CD14-positive monocyte (primary cell): Measurements from ENCODE around the gene CNTD1. TPM values are rescaled to one million over a fixed set of nuclear protein-coding genes. Genes with fewer than 3 reads are reported as not detected.

ENCODE experiments used
- DNase-seq, 3 donors: peaks; one replicate each; pipeline ENCODE4 v3.0.0-alpha.2; 2011 to 2022
- H2AFZ ChIP-seq: 2 replicates; pipeline ENCODE4 v1.6.0; 2012; ENCODE audit warnings: mild to moderate bottlenecking, low read depth, low read length, inconsistent platforms; ENCODE audit not compliant: insufficient read depth, poor library complexity, severe bottlenecking
- H3K27ac ChIP-seq, 2 donors: 1 replicate in 1 of 2; 2 replicates in 1 of 2; pipeline ENCODE4 v1.5.1; 2012 to 2013; ENCODE audit warnings: low read length in 2 of 2, control low read depth in 1 of 2, inconsistent platforms in 1 of 2, low read depth in 1 of 2, mild to moderate bottlenecking in 1 of 2
- H3K27me3 ChIP-seq, 2 donors: one replicate each; pipeline versions ENCODE4 v1.6.0 to v1.6.1; 2011 to 2013; ENCODE audit warnings: low read length in 2 of 2; ENCODE audit not compliant: control insufficient read depth in 2 of 2, insufficient read depth in 2 of 2
- H3K36me3 ChIP-seq, 2 donors: replicated peaks in 1 of 2; 1 replicate in 1 of 2; 2 replicates in 1 of 2; pipeline versions ENCODE4 v1.5.1 to v1.6.1; 2012 to 2013; ENCODE audit warnings: low read length in 2 of 2, control low read depth in 1 of 2, inconsistent platforms in 1 of 2, mild to moderate bottlenecking in 1 of 2; ENCODE audit not compliant: insufficient read depth in 2 of 2, control insufficient read depth in 1 of 2
- H3K4me1 ChIP-seq, 2 donors: 1 replicate in 1 of 2; 2 replicates in 1 of 2; pipeline versions ENCODE4 v1.5.1 to v1.6.1; 2012 to 2013; ENCODE audit warnings: low read length in 2 of 2, control low read depth in 1 of 2, inconsistent platforms in 1 of 2, mild to moderate bottlenecking in 1 of 2, moderate library complexity in 1 of 2; ENCODE audit not compliant: insufficient read depth in 2 of 2, control insufficient read depth in 1 of 2
- H3K4me2 ChIP-seq: replicated peaks from 2 replicates; pipeline ENCODE3; 2012; ENCODE audit warnings: low read length, moderate library complexity, mild to moderate bottlenecking; ENCODE audit not compliant: poor library complexity, severe bottlenecking; ENCODE audit errors: extremely low read depth
- H3K4me3 ChIP-seq, 3 experiments: fragments of 200-600 bp in 1 of 3; sonication (generic) in 1 of 3; replicated peaks in 1 of 3; 1 replicate in 2 of 3; 2 replicates in 1 of 3; pipeline ENCODE4 v1.5.1; 2011 to 2013; ENCODE audit warnings: low read length in 3 of 3, mild to moderate bottlenecking in 3 of 3, control low read depth in 2 of 3, low read depth in 2 of 3, inconsistent platforms in 1 of 3, moderate library complexity in 1 of 3
- H3K79me2 ChIP-seq: 2 replicates; pipeline ENCODE4 v1.6.0; 2012; ENCODE audit warnings: mild to moderate bottlenecking, control low read depth, inconsistent platforms, low read length, moderate library complexity; ENCODE audit not compliant: insufficient read depth
- H3K9ac ChIP-seq: 2 replicates; pipeline ENCODE4 v1.6.0; 2017; ENCODE audit warnings: low read length, mild to moderate bottlenecking; ENCODE audit not compliant: insufficient read depth, poor library complexity, severe bottlenecking
- H3K9me3 ChIP-seq, 2 donors: replicated peaks in 1 of 2; 1 replicate in 1 of 2; 2 replicates in 1 of 2; pipeline versions ENCODE4 v1.5.1 to v1.6.1; 2012 to 2013; ENCODE audit warnings: low read length in 2 of 2, control low read depth in 1 of 2; ENCODE audit not compliant: control insufficient read depth in 1 of 2, insufficient read depth in 1 of 2
- H4K20me1 ChIP-seq: 2 replicates; pipeline ENCODE4 v1.6.0; 2012; ENCODE audit warnings: mild to moderate bottlenecking, low read length, control low read depth, moderate library complexity; ENCODE audit not compliant: insufficient read depth
- H3K27ac Mint-ChIP-seq, 7 donors: one replicate each; pipeline ENCODE4 v1.8.0; 2020; ENCODE audit warnings: mild to moderate bottlenecking in 7 of 7, mixed read lengths in 7 of 7, moderate library complexity in 6 of 7, inconsistent platforms in 2 of 7
- H3K27me3 Mint-ChIP-seq, 3 donors: one replicate each; pipeline ENCODE4 v1.8.0; 2021 to 2022; ENCODE audit warnings: low read depth in 3 of 3, mild to moderate bottlenecking in 3 of 3, mixed read lengths in 3 of 3, moderate library complexity in 3 of 3, inconsistent platforms in 1 of 3
- H3K36me3 Mint-ChIP-seq, 2 donors: one replicate each; pipeline ENCODE4 v1.8.0; 2020; ENCODE audit warnings: mixed read lengths in 2 of 2, inconsistent platforms in 1 of 2, mild to moderate bottlenecking in 1 of 2
- H3K4me1 Mint-ChIP-seq: one replicate; pipeline ENCODE4 v1.8.0; 2020; ENCODE audit warnings: mild to moderate bottlenecking, mixed read lengths
- H3K4me3 Mint-ChIP-seq, 2 donors: one replicate each; pipeline ENCODE4 v1.8.0; 2020; ENCODE audit warnings: mild to moderate bottlenecking in 2 of 2, mixed read lengths in 2 of 2, moderate library complexity in 1 of 2
- H3K9me3 Mint-ChIP-seq, 7 donors: one replicate each; pipeline ENCODE4 v1.8.0; 2020 to 2022; ENCODE audit warnings: mixed read lengths in 7 of 7, mild to moderate bottlenecking in 6 of 7, moderate library complexity in 6 of 7, inconsistent platforms in 2 of 7
- WGBS: methylation state at CpG from one replicate; pipeline ENCODE4 v1.1.5; 2013; ENCODE audit warnings: missing lambda C conversion rate; ENCODE audit not compliant: insufficient coverage; 5-methylcytosine and 5-hydroxymethylcytosine counted together
- intact Hi-C, 2 donors: fragments of 100-400 bp; cut with micrococcal nuclease; formaldehyde crosslinking; loops; one replicate each; pipeline versions ENCODE4 v1.15.0 to v1.15.1; 2023
- polyA plus RNA-seq, 3 donors: library from polyadenylated mRNA; depleted of rRNA in 1 of 3; unstranded in 2 of 3; stranded (reverse) in 1 of 3; fragments of 300-500 nt in 2 of 3; fragments of >200 nt in 1 of 3; fragmentation: Illumina TruSeq in 2 of 3; gene quantifications; 1 replicate in 2 of 3; 2 replicates in 1 of 3; pipeline ENCODE4 v1.2.3, GENCODE V29; 2012 to 2021
- TF ChIP-seq, protein P1 (sequence below): fragments of 200-600 bp; IDR thresholded peaks from one replicate; pipeline ENCODE4 v1.8.0; 2022; ENCODE audit warnings: antibody characterized with exemption, mild to moderate bottlenecking

The CNTD1 gene
- polyA plus RNA-seq, 3 donors = not detected

DNA sequence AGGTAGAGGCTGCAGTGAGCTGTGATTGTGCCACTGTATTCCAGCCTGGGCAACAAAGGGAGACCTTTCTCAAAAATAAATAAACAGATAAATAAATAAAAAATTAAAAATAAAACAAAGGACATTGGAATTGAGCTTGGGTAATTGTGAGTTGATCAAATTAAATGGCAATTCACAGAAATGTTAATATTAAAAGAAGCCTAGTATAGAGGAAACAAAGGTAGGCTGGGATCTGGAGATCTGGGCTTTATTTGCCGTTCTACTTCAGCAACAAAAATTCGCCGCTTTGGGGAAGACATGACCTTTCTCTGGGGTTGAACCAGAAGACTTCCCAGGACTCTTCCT is 25.7 kb upstream of the CNTD1 start:
- Histone ChIP-seq H3K27me3 (no peaks in the 10 kb centered on the region), H3K79me2 (peaks cover 9% of the 10 kb centered on the region), H3K9me3 (no peaks in the 10 kb centered on the region), H3K4me2 (peak overlapping the region; percentile 86), H3K4me3 (peak overlapping the region; percentile 89 to 94 (median 94)), H3K36me3 (peaks cover 22 to 29% of the 10 kb centered on the region in 2 donors), H3K9ac (peak overlapping the region; percentile 87), H3K27ac (peak overlapping the region; percentile 69 to 90), H2AFZ (peak overlapping the region; percentile 90), H3K4me1 (peaks cover 11 to 13% of the 10 kb centered on the region in 2 donors), H4K20me1 (no peaks in the 10 kb centered on the region)
- Mint-ChIP-seq H3K27me3 (peaks cover 7 to 14% (median 7%) of the 10 kb centered on the region in 3 donors), H3K4me3 (peak overlapping the region; percentile 100), H3K36me3 (peaks cover 26 to 32% of the 10 kb centered on the region in 2 donors), H3K27ac (peak overlapping the region in 6 of 7 donors; percentile 94 to 98 (median 96)), H3K9me3 (peaks cover 0 to 3% (median 0%) of the 10 kb centered on the region in 7 donors), H3K4me1 (peaks cover 17% of the 10 kb centered on the region)
- TF ChIP-seq, protein P1, sequence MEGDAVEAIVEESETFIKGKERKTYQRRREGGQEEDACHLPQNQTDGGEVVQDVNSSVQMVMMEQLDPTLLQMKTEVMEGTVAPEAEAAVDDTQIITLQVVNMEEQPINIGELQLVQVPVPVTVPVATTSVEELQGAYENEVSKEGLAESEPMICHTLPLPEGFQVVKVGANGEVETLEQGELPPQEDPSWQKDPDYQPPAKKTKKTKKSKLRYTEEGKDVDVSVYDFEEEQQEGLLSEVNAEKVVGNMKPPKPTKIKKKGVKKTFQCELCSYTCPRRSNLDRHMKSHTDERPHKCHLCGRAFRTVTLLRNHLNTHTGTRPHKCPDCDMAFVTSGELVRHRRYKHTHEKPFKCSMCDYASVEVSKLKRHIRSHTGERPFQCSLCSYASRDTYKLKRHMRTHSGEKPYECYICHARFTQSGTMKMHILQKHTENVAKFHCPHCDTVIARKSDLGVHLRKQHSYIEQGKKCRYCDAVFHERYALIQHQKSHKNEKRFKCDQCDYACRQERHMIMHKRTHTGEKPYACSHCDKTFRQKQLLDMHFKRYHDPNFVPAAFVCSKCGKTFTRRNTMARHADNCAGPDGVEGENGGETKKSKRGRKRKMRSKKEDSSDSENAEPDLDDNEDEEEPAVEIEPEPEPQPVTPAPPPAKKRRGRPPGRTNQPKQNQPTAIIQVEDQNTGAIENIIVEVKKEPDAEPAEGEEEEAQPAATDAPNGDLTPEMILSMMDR = no peak
- intact Hi-C loops = loop anchor here in 1 of 2 donors (5.0 kb wide), 1 partner anchor 49 kb away; the partner anchor contains the start of gene BECN1
- 0% methylated on average over 2 of the region's 3 CpGs for WGBS
- no peak for DNase-seq

DNA sequence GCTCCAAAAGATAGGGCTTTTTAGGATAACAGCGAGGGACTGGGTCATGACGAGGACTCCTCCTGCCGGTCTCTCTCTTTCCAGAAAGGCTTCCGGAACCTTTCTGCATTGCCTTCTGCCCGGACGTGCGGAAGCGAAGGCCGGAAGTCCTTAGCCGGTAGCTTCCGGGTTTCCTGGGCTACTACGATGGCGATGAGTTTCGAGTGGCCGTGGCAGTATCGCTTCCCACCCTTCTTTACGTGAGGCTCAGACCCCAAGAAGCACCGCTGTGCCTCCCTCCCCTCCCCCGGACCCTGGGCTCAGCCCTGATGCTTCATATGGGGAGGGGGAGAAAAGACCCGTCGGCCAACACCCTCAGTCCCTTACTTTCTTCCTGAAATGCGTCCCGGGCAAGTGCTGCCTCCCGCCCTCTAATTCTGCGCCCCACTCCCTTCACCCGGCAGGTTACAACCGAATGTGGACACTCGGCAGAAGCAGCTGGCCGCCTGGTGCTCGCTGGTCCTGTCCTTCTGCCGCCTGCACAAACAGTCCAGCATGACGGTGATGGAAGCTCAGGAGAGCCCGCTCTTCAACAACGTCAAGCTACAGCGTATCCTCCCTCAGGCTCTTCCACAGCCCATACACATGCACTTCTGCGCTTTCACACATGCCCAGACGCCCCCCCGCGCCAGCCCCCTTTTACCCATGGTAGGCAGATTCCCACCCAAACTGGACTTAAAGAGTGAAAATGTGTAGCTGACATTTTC is 25.2 kb upstream of the CNTD1 start, which contains the start of gene VPS25:
Gene VPS25, plus strand, starts transcription at position 160 of the 746 bp plus-strand sequence. Its CDS starts 27 bp downstream, at position 187.
- Histone ChIP-seq H3K36me3 (peaks cover 28 to 34% of the 10 kb centered on the region in 2 donors), H3K27ac (peak within 1 kb of the TSS; percentile 69 to 90), H4K20me1 (no peaks in the 10 kb centered on the region), H3K9ac (peak within 1 kb of the TSS; percentile 87), H2AFZ (peak within 1 kb of the TSS; percentile 90), H3K79me2 (peaks cover 9% of the 10 kb centered on the region), H3K27me3 (no peaks in the 10 kb centered on the region), H3K4me3 (peak within 1 kb of the TSS; percentile 89 to 94 (median 94)), H3K9me3 (no peaks in the 10 kb centered on the region), H3K4me1 (peaks cover 11 to 13% of the 10 kb centered on the region in 2 donors), H3K4me2 (peak within 1 kb of the TSS; percentile 86)
- Mint-ChIP-seq H3K27me3 (peaks cover 4 to 10% (median 6%) of the 10 kb centered on the region in 3 donors), H3K4me3 (peak within 1 kb of the TSS; percentile 100), H3K27ac (peak within 1 kb of the TSS; percentile 94 to 98 (median 96)), H3K36me3 (peaks cover 32 to 38% of the 10 kb centered on the region in 2 donors), H3K4me1 (peaks cover 17% of the 10 kb centered on the region), H3K9me3 (peaks cover 0 to 3% (median 0%) of the 10 kb centered on the region in 7 donors)
- intact Hi-C loops = loop anchor here in 1 of 2 donors (5.0 kb wide), 1 partner anchor 49 kb away; the partner anchor contains the start of gene BECN1
- WGBS = 1% methylated on average over 28 of the region's 39 CpGs
- TF ChIP-seq, protein P1 = no peak
- peak; percentile 72 to 78 (median 78) for DNase-seq
